AG04450 (cell line): ENCODE data around the gene RADIL. TPM values are rescaled to one million over a fixed set of nuclear protein-coding genes. Genes with fewer than 3 reads are reported as not detected.

Source experiments
- CTCF ChIA-PET: fragments of 300-600, 350-600 bp; formaldehyde crosslinking; extraction: SDS; loops from one replicate; lab custom pipeline; 2022; ENCODE audit warnings: antibody characterized with exemption, inconsistent platforms; lab: Charles Lee
- POLR2A ChIA-PET: fragments of 350-600 bp; formaldehyde crosslinking; extraction: SDS; loops from one replicate; lab custom pipeline; 2021; ENCODE audit warnings: antibody characterized with exemption, inconsistent platforms; lab: Yijun Ruan, JAX
- DNase-seq: peaks from one replicate; pipeline ENCODE4 v3.0.0-alpha.2; 2011; ENCODE audit warnings: low read depth, low spot score
- H3K27ac ChIP-seq: one replicate; pipeline ENCODE4 v1.5.1; 2012; ENCODE audit warnings: low read depth, low read length, control low read depth
- H3K27me3 ChIP-seq: one replicate; pipeline ENCODE4 v1.6.0; 2012; ENCODE audit warnings: low read length; ENCODE audit not compliant: control insufficient read depth, insufficient read depth
- H3K4me3 ChIP-seq: 2 replicates; pipeline ENCODE4 v1.5.1; 2011; ENCODE audit warnings: mild to moderate bottlenecking, low read depth, low read length, control low read depth
- H3K9me3 ChIP-seq: 2 replicates; pipeline ENCODE4 v1.5.1; 2012; ENCODE audit warnings: low read length; ENCODE audit not compliant: control insufficient read depth, insufficient read depth
- CTCF ChIP-seq: IDR thresholded peaks from 2 replicates; pipeline ENCODE4 v1.5.1; 2011; ENCODE audit warnings: low read depth, low read length, control low read depth, inconsistent platforms
- polyA plus RNA-seq: library from polyadenylated mRNA; depleted of rRNA; stranded (reverse); fragments of >200 nt; gene quantifications from 2 replicates; pipeline ENCODE4 v1.2.3, GENCODE V29; 2011

RADIL gene
- polyA plus RNA-seq, 1 experiment, result 0.07 TPM

DNA sequence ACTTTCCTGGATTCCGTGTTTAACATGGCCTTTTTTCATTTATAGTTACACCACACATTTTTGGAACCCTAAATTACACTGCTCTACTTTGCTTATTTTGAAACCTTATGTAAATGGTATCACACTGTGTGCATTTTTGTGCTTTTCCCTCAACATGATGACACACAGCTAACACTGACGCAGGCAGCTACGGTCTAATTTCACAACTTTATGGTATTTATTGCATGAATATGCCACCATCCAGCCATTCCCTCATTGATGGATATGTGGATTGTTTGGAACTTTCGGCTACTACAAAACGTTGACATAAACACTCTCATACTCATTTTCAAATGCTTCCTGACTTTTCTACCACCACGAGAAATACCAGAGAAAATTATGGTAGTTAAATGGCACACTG lies 28.6 kb downstream of the RADIL start:
- POLR2A ChIA-PET, result no interaction called here

GRCh38 chr7:4851459-4852422 lies 31.8 kb downstream of the RADIL start:
- H3K27me3 ChIP-seq, result peaks cover 2% of the 10 kb centered on the region
- no peak for DNase-seq
- no peak for TF ChIP-seq CTCF
- CTCF ChIA-PET, result no interaction called here
- H3K27ac ChIP-seq, result no peak overlapping the region
- POLR2A ChIA-PET, result no interaction called here
- H3K4me3 ChIP-seq, result no peak overlapping the region
- H3K9me3 ChIP-seq, result peaks cover 3% of the 10 kb centered on the region

More for the DNA sequence above, 28.6 kb downstream of the RADIL start:
- no peak for TF ChIP-seq CTCF
- H3K27ac ChIP-seq, result no peak overlapping the region
- no peak for DNase-seq
- no peak overlapping the region for H3K4me3 ChIP-seq
- H3K27me3 ChIP-seq, result peaks cover 5% of the 10 kb centered on the region
- CTCF ChIA-PET, result no interaction called here
- H3K9me3 ChIP-seq, result peaks cover 3% of the 10 kb centered on the region

GRCh38 chr7:4850262-4850795 lies 33.2 kb downstream of the RADIL start:
- CTCF ChIA-PET, result interaction anchor here (0.6 kb wide), 1 partner anchor 33 kb away, joined by 3 read pairs; the partner anchor contains the start of gene RADIL

GRCh38 chr7:4849390-4849789 lies 34.1 kb downstream of the RADIL start:
- CTCF ChIA-PET, result interaction anchor here (0.6 to 1.3 kb wide), 2 partner anchors 10 to 34 kb away, joined by 3 read pairs; partner anchors contain the start of gene RADIL
- no peak for DNase-seq
- Histone ChIP-seq H3K4me3 (no peak overlapping the region), H3K9me3 (peaks cover 3% of the 10 kb centered on the region), H3K27me3 (peaks cover 5% of the 10 kb centered on the region), H3K27ac (no peak overlapping the region)
- peak; percentile 36; the same call in 1 of the 2 replicates for TF ChIP-seq CTCF
- POLR2A ChIA-PET, result no interaction called here

More at GRCh38 chr7:4850262-4850795, 33.2 kb downstream of the RADIL start:
- Histone ChIP-seq H3K27ac (no peak overlapping the region), H3K27me3 (peaks cover 2% of the 10 kb centered on the region), H3K9me3 (peaks cover 3% of the 10 kb centered on the region), H3K4me3 (no peak overlapping the region)
- TF ChIP-seq CTCF, result no peak
- POLR2A ChIA-PET, result no interaction called here
- DNase-seq, result no peak
